HepG2 (cell line): ENCODE results near the gene NPB. TPM values are rescaled to one million over a fixed set of nuclear protein-coding genes. Genes with fewer than 3 reads are reported as not detected.

Experiments
- ATAC-seq: fragments of 200-7000 bp; cut with Tn5 transposase; 3 replicates; pipeline ENCODE4 v1.9.1; 2020; ENCODE audit warnings: mild to moderate bottlenecking, moderate library complexity
- BruUV-seq: library from RNA; stranded (reverse); fragments of 400-500 nt; replicated peaks from 2 replicates; lab custom pipeline; 2021; lab: Mats Ljungman, UMichigan
- CTCF ChIA-PET: fragments of 300-600 bp; formaldehyde crosslinking; extraction: SDS; loops from one replicate; lab custom pipeline; 2021; ENCODE audit warnings: low total read pairs, inconsistent platforms, low intra/inter-chr PET ratio; lab: Yijun Ruan, JAX
- POLR2A ChIA-PET: fragments of 350-600 bp; sonication (Branson Sonifier 250); formaldehyde crosslinking; loops from one replicate; lab custom pipeline; 2020; ENCODE audit warnings: antibody characterized with exemption, inconsistent platforms; lab: Yijun Ruan, JAX
- DNase-seq: peaks from one replicate; pipeline ENCODE4 v3.0.0-alpha.2; 2015; ENCODE audit warnings: low spot score
- FAIRE-seq: peaks from 3 replicates; lab custom pipeline; 2011; peaks lifted over from hg19 to GRCh38; lab: Jason Lieb, UNC
- H2AFZ ChIP-seq: one replicate; pipeline ENCODE4 v1.6.1; 2011; ENCODE audit warnings: low read length, inconsistent platforms
- H3K27ac ChIP-seq: fragments of 300-600 bp; 3 replicates; pipeline ENCODE4 v1.8.0; 2011; ENCODE audit warnings: mixed run types, mild to moderate bottlenecking, mixed read lengths, low read length, inconsistent platforms; ENCODE audit not compliant: insufficient read depth; ENCODE audit errors: extremely low read length
- H3K27me3 ChIP-seq, 2 experiments: fragments of 200-600 bp in 1 of 2; 2 replicates in 1 of 2; 3 replicates in 1 of 2; pipeline versions ENCODE4 v1.6.0 to v1.8.0; 2011; ENCODE audit warnings: low read length in 2 of 2, mild to moderate bottlenecking in 2 of 2, moderate library complexity in 2 of 2, inconsistent platforms in 1 of 2; ENCODE audit not compliant: insufficient read depth in 2 of 2, control insufficient read depth in 1 of 2
- H3K36me3 ChIP-seq, 2 experiments: fragments of 200-600 bp in 1 of 2; replicated peaks in 1 of 2; 2 replicates in 1 of 2; 3 replicates in 1 of 2; pipeline versions ENCODE4 v1.5.1 to v1.8.0; 2011; ENCODE audit warnings: low read length in 2 of 2, inconsistent platforms in 1 of 2; ENCODE audit not compliant: insufficient read depth in 2 of 2, control insufficient read depth in 1 of 2
- H3K4me1 ChIP-seq: 2 replicates; pipeline ENCODE4 v1.5.1; 2012; ENCODE audit warnings: low read length, inconsistent platforms; ENCODE audit not compliant: insufficient read depth
- H3K4me2 ChIP-seq: 2 replicates; pipeline ENCODE4 v1.6.0; 2011; ENCODE audit warnings: low read depth, low read length, inconsistent platforms
- H3K4me3 ChIP-seq, 3 experiments: fragments of 200-600 bp in 1 of 3; sonication (generic), shearing (Covaris generic) in 1 of 3; replicated peaks in 1 of 3; 2 replicates each; pipeline ENCODE4 v1.5.1; 2011 to 2016; ENCODE audit warnings: low read length in 3 of 3, inconsistent platforms in 2 of 3, low read depth in 2 of 3, mild to moderate bottlenecking in 2 of 3, control low read depth in 1 of 3, mixed read lengths in 1 of 3; ENCODE audit not compliant: insufficient read depth in 1 of 3
- H3K79me2 ChIP-seq: one replicate; pipeline ENCODE4 v1.6.1; 2011; ENCODE audit warnings: low read length, inconsistent platforms; ENCODE audit not compliant: insufficient read depth
- H3K9ac ChIP-seq: 2 replicates; pipeline ENCODE4 v1.6.0; 2011; ENCODE audit warnings: mild to moderate bottlenecking, low read depth, low read length, inconsistent platforms; ENCODE audit not compliant: insufficient read depth
- H3K9me3 ChIP-seq: 2 replicates; pipeline ENCODE4 v1.5.1; 2012; ENCODE audit warnings: mild to moderate bottlenecking, low read length
- H4K20me1 ChIP-seq: 2 replicates; pipeline ENCODE4 v1.6.0; 2011; ENCODE audit warnings: inconsistent platforms, mild to moderate bottlenecking, low read length, moderate library complexity; ENCODE audit not compliant: insufficient read depth
- EP300 ChIP-seq, 3 experiments: sonication (generic) in 1 of 3; formaldehyde crosslinking in 1 of 3; IDR thresholded peaks; 2 replicates each; pipeline versions ENCODE4 v1.5.1 to v1.6.1; 2011 to 2020; ENCODE audit warnings: low read depth in 2 of 3, low read length in 2 of 3, borderline replicate concordance in 1 of 3, improper control_type of control experiment in 1 of 3, mild to moderate bottlenecking in 1 of 3, missing genetic modification reagents in 1 of 3, moderate library complexity in 1 of 3
- REPIN1 ChIP-seq: sonication (generic); formaldehyde crosslinking; IDR thresholded peaks from 2 replicates; pipeline ENCODE4 v1.8.0; 2022; ENCODE audit warnings: missing genetic modification reagents, low read depth, mild to moderate bottlenecking, borderline replicate concordance
- SKI ChIP-seq: fragments of 450-650 bp; IDR thresholded peaks from one replicate; pipeline ENCODE4 v1.6.1; 2018; ENCODE audit warnings: mild to moderate bottlenecking; ENCODE audit not compliant: partially characterized antibody
- SMYD3 ChIP-seq: sonication (generic); formaldehyde crosslinking; IDR thresholded peaks from 2 replicates; pipeline ENCODE4 v1.8.1; 2023; ENCODE audit warnings: mild to moderate bottlenecking, missing genetic modification reagents
- SNAPC2 ChIP-seq: sonication (generic); formaldehyde crosslinking; IDR thresholded peaks from 2 replicates; pipeline ENCODE4 v1.8.1; 2022; ENCODE audit warnings: mild to moderate bottlenecking, missing genetic modification reagents
- ZBTB43 ChIP-seq: sonication (generic); formaldehyde crosslinking; conservative IDR thresholded peaks from 2 replicates; pipeline ENCODE4 v1.4.0; 2020; ENCODE audit warnings: missing genetic modification reagents
- ZNF441 ChIP-seq: sonication (generic); formaldehyde crosslinking; IDR thresholded peaks from 2 replicates; pipeline ENCODE4 v1.7.0; 2021; ENCODE audit warnings: missing genetic modification reagents, borderline replicate concordance
- ZNF639 ChIP-seq: conservative IDR thresholded peaks from 2 replicates; pipeline ENCODE4 v1.6.1; 2018; ENCODE audit warnings: missing genetic modification reagents
- ZNF749 ChIP-seq: sonication (generic); formaldehyde crosslinking; IDR thresholded peaks from 2 replicates; pipeline ENCODE4 v1.8.0; 2022; ENCODE audit warnings: mild to moderate bottlenecking, missing genetic modification reagents, moderate library complexity, borderline replicate concordance
- WGBS: methylation state at CpG from one replicate; pipeline ENCODE4 v1.1.6; 2017; ENCODE audit warnings: low lambda C conversion rate; 5-methylcytosine and 5-hydroxymethylcytosine counted together
- in situ Hi-C: cut with HindIII; loops from 2 replicates; pipeline ENCODE4 v1.10.0; 2017; ENCODE audit warnings: low pct_unique_long_range_greater_than_20kb; ENCODE audit not compliant: extremely low pct_ligation_motif_present
- intact Hi-C: fragments of 100-400 bp; cut with micrococcal nuclease; formaldehyde crosslinking; loops from one replicate; pipeline ENCODE4 v1.10.0; 2022; ENCODE audit not compliant: unreplicated experiment
- polyA plus RNA-seq, 8 experiments: library from polyadenylated mRNA; depleted of rRNA in 3 of 8; stranded (reverse) in 7 of 8; unstranded in 1 of 8; fragments of >200 nt; fragmentation: Illumina TruSeq in 4 of 8; extraction: Trizol in 4 of 8; gene quantifications; 2 replicates each; pipeline versions ENCODE4 v1.2.1 to v1.2.3, GENCODE V29; 2011 to 2016; ENCODE audit warnings: low read depth in 4 of 8, missing spikeins in 1 of 8, mixed read lengths in 1 of 8; ENCODE audit not compliant: insufficient read depth in 1 of 8
- total RNA-seq, 5 experiments: library from RNA; depleted of rRNA; stranded (reverse); fragments of >200 nt; fragmentation: Illumina TruSeq; extraction: Trizol; gene quantifications; 2 replicates each; pipeline ENCODE4 v1.2.3, GENCODE V29; 2016; ENCODE audit warnings: low read depth in 1 of 5

Gene NPB
- total and polyA plus RNA-seq, 2 of the 13 experiments (the other 11 are each of a cell fraction or from before 2014, with no cell fraction given): 0.11 to 0.93 TPM

- BruUV-seq: no TSS peak
- H3K4me2 ChIP-seq: no peak overlapping the region
- TF ChIP-seq SKI (no peak), ZNF639 (CRISPR knock-in tag) (no peak), ZBTB43 (CRISPR knock-in tag) (no peak), REPIN1 (no peak)
- intact Hi-C loops (no loop called here), in situ Hi-C loops (no loop called here)
- DNase-seq (no peak), ATAC-seq (no peak), FAIRE-seq (no peak)
- H3K9ac ChIP-seq: no peak overlapping the region
- H3K9me3 ChIP-seq: no peaks in the 10 kb centered on the region
- peaks cover 4% of the 10 kb centered on the region for H3K4me1 ChIP-seq
- H3K27me3 ChIP-seq: no peaks in the 10 kb centered on the region
- H3K27ac ChIP-seq: no peak overlapping the region
- 97% methylated on average over 5 of the region's 5 CpGs for WGBS
- POLR2A ChIA-PET: no interaction called here
- CTCF ChIA-PET: no interaction called here
- H3K79me2 ChIP-seq: no peaks in the 10 kb centered on the region
- H2AFZ ChIP-seq: no peak overlapping the region
- no peak overlapping the region for H3K4me3 ChIP-seq
- no peaks in the 10 kb centered on the region for H4K20me1 ChIP-seq
- peaks cover 4 to 26% of the 10 kb centered on the region in 2 experiments; a peak in 4 of 5 replicates for H3K36me3 ChIP-seq
Observed at GRCh38 chr17:81877569-81877968, 24.5 kb upstream of the NPB start.

GRCh38 chr17:81878294-81878693 is 23.7 kb upstream of the NPB start:
- CTCF ChIA-PET: no interaction called here
- ATAC-seq: no peak
- no peak for TF ChIP-seq EP300 (IDR thresholded peaks at IDR 0.05; ENCODE audit: low read depth in 2 of 2, low read length in 2 of 2)
- no peak for TF ChIP-seq EP300 (CRISPR knock-in tag; IDR thresholded peaks at IDR 0.05; ENCODE audit: borderline replicate concordance)
- no peak for TF ChIP-seq ZNF749 (CRISPR knock-in tag)
- TF ChIP-seq ZNF441 (CRISPR knock-in tag): no peak
- TF ChIP-seq SMYD3 (CRISPR knock-in tag): no peak
- TF ChIP-seq SNAPC2: no peak
- POLR2A ChIA-PET: no interaction called here
- Histone ChIP-seq H3K79me2 (no peaks in the 10 kb centered on the region), H3K4me1 (no peaks in the 10 kb centered on the region), H3K27me3 (no peaks in the 10 kb centered on the region), H3K4me3 (no peak overlapping the region), H3K36me3 (peaks cover 4 to 29% of the 10 kb centered on the region in 2 experiments; a peak in 4 of 5 replicates), H4K20me1 (no peaks in the 10 kb centered on the region), H3K4me2 (no peak overlapping the region), H3K9me3 (no peaks in the 10 kb centered on the region), H2AFZ (no peak overlapping the region), H3K9ac (no peak overlapping the region), H3K27ac (no peak overlapping the region)
- FAIRE-seq: no peak
- WGBS: 95% methylated on average over 3 of the region's 3 CpGs
- intact Hi-C loops: no loop called here
- no peak for DNase-seq
- in situ Hi-C loops: no loop called here
- BruUV-seq: no TSS peak
